Retinal pigment epithelial cell (primary cell): ENCODE measurements around the gene HTR3C.
"Not testable (repeated sequence)": the region's sequence is repeated elsewhere in the genome, so short reads cannot be mapped to it uniquely, and the experiment has no call there.

Source experiments
- DNase-seq: peaks from one replicate; pipeline ENCODE4 v3.0.0-alpha.2; 2010; ENCODE audit warnings: low read depth
- H3K4me3 ChIP-seq: 2 replicates; pipeline ENCODE4 v1.5.1; 2011; ENCODE audit warnings: mild to moderate bottlenecking, low read length, control low read depth, moderate library complexity
- TF ChIP-seq, protein P1 (sequence below): conservative IDR thresholded peaks from 2 replicates; pipeline ENCODE4 v1.5.1; 2011; ENCODE audit warnings: low read depth, low read length, control low read depth, inconsistent platforms

Gene HTR3C

DNA sequence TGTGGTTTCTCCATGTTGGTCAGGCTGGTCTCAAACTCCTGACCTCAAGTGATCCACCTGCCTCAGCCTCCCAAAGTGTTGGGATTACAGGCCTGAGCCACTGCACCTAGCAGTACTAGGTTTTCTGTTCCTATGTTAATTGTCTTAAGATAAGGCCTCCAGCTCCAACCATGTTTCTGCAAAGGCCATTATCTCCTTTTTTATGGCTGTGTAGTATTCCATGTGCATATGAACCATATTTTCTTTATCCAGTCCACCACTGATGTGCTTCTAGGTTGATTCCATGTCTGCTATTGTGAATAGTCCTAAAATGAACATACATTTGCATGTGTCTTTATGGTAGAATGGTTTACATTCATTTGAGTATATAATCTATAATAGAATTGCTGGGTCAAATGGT is 9.8 kb downstream of the HTR3C start:
- DNase-seq, result no peak
- TF ChIP-seq, protein P1, sequence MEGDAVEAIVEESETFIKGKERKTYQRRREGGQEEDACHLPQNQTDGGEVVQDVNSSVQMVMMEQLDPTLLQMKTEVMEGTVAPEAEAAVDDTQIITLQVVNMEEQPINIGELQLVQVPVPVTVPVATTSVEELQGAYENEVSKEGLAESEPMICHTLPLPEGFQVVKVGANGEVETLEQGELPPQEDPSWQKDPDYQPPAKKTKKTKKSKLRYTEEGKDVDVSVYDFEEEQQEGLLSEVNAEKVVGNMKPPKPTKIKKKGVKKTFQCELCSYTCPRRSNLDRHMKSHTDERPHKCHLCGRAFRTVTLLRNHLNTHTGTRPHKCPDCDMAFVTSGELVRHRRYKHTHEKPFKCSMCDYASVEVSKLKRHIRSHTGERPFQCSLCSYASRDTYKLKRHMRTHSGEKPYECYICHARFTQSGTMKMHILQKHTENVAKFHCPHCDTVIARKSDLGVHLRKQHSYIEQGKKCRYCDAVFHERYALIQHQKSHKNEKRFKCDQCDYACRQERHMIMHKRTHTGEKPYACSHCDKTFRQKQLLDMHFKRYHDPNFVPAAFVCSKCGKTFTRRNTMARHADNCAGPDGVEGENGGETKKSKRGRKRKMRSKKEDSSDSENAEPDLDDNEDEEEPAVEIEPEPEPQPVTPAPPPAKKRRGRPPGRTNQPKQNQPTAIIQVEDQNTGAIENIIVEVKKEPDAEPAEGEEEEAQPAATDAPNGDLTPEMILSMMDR, result no peak
- H3K4me3 ChIP-seq, result no peak overlapping the region

DNA sequence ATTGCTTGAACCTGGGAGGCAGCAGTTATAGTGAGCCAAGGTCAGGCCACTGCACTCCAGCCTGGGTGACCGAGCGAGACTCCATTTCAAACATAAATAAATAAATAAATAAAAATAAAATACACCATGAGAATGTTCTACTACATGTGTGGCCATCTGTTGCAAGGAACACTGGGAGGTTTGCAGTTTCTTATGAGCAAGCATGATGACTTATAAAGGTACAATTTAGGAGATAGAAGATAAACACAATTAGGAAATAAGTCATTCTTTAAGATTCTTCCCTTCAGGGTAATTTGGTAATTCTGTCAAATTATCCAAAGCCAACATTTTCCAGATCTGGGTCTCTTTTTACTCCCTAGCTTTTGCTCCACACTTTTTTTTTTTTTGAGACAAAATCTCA is 13.4 kb downstream of the HTR3C start:
- no peak overlapping the region for H3K4me3 ChIP-seq
- TF ChIP-seq, protein P1, result no peak
- no peak for DNase-seq

DNA sequence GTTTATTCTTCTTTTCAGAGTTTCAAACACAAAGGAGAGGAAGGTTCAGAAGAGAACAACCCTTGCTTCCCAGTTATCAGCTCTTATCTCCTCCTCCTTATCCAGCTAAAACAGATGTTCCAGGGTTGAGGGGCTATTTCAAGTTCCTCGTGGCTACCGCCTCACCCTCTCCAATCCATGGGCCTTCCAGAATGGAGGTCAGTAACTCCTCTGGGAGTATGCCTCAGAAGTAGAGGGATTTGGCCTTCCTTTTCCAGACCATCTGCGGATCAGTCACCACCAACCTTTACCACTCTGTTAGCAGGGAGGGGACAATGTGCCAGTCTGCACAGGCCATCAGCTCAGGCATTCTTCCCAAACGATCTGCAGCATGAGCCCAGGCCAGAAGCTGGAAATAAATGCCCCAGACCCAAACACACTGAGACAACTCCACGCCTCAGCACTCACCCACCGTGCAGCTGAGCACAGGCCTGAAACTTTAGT is 14.8 kb downstream of the HTR3C start:
- TF ChIP-seq, protein P1, result no peak
- DNase-seq, result no peak
- H3K4me3 ChIP-seq, result no peak overlapping the region

DNA sequence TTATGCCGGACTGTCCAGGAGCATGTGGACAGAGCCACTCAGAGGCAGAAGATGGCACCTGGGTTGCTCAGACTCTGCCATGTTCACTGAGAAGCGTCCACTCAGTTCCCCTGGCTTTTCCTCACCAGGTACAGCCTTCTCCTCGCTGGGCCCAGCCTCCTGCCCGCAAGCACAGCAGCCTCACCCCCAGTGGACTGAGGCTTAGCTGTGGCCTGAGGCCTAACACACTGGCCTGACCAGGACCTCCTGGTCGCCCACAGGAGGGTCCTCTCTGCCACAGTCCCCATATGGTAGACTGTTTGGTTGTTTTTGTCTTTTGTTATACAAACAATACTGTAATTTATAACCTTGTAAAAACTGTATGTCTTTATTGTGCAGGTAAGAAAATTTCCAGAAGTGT is 15.5 kb downstream of the HTR3C start:
- no peak overlapping the region for H3K4me3 ChIP-seq
- DNase-seq, result no peak
- TF ChIP-seq, protein P1, result no peak

DNA sequence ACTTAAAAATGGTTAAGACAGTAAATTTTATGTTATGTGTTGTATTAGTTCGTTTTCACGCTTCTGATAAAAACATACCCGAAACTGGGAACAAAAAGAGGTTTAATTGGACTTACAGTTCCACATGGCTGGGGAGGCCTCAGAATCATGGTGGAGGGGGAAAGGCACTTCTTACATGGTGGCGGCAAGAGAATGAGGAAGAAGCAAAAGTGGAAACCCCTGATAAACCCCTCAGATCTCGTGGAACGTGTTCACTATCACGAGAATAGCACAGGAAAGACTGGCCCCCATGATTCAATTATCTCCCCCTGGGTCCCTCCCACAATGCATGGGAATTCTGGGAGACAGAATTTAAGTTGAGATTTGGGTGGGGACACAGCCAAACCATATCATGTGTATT is 18.3 kb downstream of the HTR3C start:
- not testable (repeated sequence) for DNase-seq, H3K4me3 ChIP-seq

DNA sequence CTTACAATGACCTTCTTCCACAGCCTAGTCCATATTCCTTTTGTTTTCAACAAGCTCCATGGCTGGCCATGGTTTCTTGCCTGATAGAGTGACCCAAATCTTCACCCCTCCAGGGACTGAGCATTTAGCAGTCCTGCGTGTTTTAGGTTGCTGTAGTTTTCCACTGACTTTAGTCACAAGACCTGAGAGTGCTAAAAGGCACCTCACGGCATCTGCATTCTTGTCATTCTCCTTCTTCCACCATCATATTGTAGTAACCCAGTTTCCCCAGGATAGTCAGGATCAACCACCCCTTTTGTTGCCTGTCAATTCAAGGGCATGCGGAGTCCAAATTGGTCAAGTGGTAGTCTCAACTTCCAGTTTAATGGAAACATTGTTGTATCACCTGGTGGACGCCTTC is 20.8 kb downstream of the HTR3C start:
- TF ChIP-seq, protein P1, result no peak
- H3K4me3 ChIP-seq, result no peak overlapping the region
- DNase-seq, result no peak

DNA sequence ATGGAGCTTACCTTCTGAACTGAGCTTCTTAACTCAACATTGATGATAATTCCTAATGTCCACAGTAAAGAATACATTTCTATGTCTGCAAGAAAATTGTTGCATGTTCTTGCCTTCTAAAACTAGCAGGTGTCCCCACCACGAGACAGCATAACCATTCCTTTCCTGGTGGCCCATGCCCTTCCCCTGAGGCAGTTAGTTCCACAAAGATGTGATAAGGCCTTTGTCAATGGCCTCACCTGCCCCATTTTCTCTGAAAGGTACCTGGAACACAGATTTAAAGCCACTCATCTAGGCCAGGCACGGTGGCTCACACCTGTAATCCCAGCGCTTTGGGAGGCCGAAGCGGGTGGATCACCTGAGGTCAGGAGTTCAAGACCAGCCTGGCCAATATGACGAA is 23.1 kb downstream of the HTR3C start:
- TF ChIP-seq, protein P1, result no peak
- no peak overlapping the region for H3K4me3 ChIP-seq
- DNase-seq, result no peak

DNA sequence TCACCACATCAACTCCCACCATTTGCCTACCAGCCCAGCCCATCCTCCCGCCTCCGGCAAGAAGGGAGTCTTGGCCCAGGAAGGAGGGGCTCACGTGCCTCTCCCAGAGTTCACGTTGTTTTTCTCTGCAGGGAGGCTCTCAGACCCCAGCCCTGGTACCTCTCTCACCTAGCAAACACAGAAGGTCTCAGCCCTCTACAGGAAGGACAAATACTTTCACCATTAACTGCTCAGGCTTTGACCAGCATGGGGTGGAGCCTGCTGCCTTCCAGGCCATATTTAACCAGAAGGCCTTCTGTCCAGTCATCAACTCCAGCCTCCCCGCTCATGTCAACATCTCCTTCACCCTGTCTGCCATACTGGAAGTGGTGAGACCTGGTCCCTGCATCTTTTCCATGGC is 25.0 kb downstream of the HTR3C start:
- DNase-seq, result no peak
- TF ChIP-seq, protein P1, result no peak
- H3K4me3 ChIP-seq, result no peak overlapping the region
